GM12892 (cell line): ENCODE measurements around the gene NPAS1.

ENCODE experiments used
- POLR2AphosphoS5 ChIP-seq: IDR thresholded peaks from 2 replicates; pipeline ENCODE4 v1.6.1; 2011; ENCODE audit warnings: low read depth, low read length, control low read depth
- TAF1 ChIP-seq: IDR thresholded peaks from 2 replicates; pipeline ENCODE4 v1.6.1; 2011; ENCODE audit warnings: low read depth, mild to moderate bottlenecking, control low read depth, low read length, borderline replicate concordance

DNA sequence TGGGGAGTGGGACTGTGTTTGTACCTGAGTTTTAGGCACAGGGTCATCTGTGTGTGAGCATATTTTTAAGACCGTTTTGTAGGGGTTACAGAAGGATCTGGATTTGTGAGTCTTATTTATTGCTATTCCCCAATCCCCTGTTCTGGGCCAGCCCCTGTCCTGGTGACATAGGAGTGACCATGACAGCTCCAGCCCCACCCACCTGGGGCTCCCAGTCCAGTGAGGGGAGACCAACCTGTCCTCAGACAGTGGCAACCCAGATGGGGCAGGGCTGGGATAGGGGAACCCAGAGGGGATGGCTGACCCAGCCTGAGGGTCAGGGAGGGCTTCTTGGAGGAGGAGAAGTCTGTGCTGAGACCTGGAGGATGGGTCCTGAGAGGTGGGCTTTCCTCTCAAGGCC, 18.1 kb downstream of the NPAS1 start:
- TF ChIP-seq POLR2AphosphoS5 (no peak), TAF1 (no peak)
